HG02798 (cell line): ENCODE results near the gene ZNF282.
A peak's percentile ranks its signal among the peaks of the same experiment; 100 is the strongest.
"Not testable (repeated sequence)": the region's sequence is repeated elsewhere in the genome, so short reads cannot be mapped to it uniquely, and the experiment has no call there.

ENCODE experiments used
- ATAC-seq: cut with Tn5 transposase; IDR thresholded peaks from one replicate; pipeline ENCODE4 v1.9.1; 2021; ENCODE audit warnings: mild to moderate bottlenecking; ENCODE audit not compliant: unreplicated experiment, poor library complexity

The ZNF282 gene

GRCh38 chr7:149252378-149252777 is 57.0 kb downstream of the ZNF282 start:
- ATAC-seq, result no peak

GRCh38 chr7:149253665-149254064 is 58.3 kb downstream of the ZNF282 start:
- no peak for ATAC-seq

- no peak for ATAC-seq
Observed at GRCh38 chr7:149254181-149254858, 59.0 kb downstream of the ZNF282 start.

GRCh38 chr7:149255174-149255573 is 59.8 kb downstream of the ZNF282 start:
- ATAC-seq, result no peak

- ATAC-seq, result no peak
Observed at GRCh38 chr7:149256568-149256967, 61.2 kb downstream of the ZNF282 start.

- no peak for ATAC-seq
Observed at GRCh38 chr7:149257146-149257545, 61.8 kb downstream of the ZNF282 start.

GRCh38 chr7:149261316-149261828 is 66.0 kb downstream of the ZNF282 start:
- ATAC-seq, result peak; percentile 8

GRCh38 chr7:149261829-149262617 is 66.7 kb downstream of the ZNF282 start, which contains the start of gene ZNF783:
Gene ZNF783, plus strand, starts transcription at chr7:149262196. Its CDS starts 138 bp downstream, at chr7:149262334.
- ATAC-seq, result peak; percentile 92

- ATAC-seq, result no peak
Observed at GRCh38 chr7:149266451-149266850, 71.1 kb downstream of the ZNF282 start.

- ATAC-seq, result no peak
Observed at GRCh38 chr7:149267733-149268132, 72.4 kb downstream of the ZNF282 start.

- not testable (repeated sequence) for ATAC-seq
Observed at GRCh38 chr7:149274424-149274823, 79.1 kb downstream of the ZNF282 start.
